H9 (cell line): Measurements from ENCODE around the gene TUBGCP5. TPM values are rescaled to one million over a fixed set of nuclear protein-coding genes. Genes with fewer than 3 reads are reported as not detected.

Experiments used
- DNase-seq: peaks from one replicate; pipeline ENCODE4 v3.0.0-alpha.2; 2017
- H2AFZ ChIP-seq: one replicate; pipeline ENCODE4 v1.6.1; 2013; ENCODE audit warnings: mild to moderate bottlenecking, low read length, control low read depth, moderate library complexity
- H2AK5ac ChIP-seq: 2 replicates; pipeline ENCODE4 v1.6.1; 2013; ENCODE audit warnings: low read length, control low read depth, mixed read lengths; ENCODE audit not compliant: insufficient read length
- H2BK120ac ChIP-seq: one replicate; pipeline ENCODE4 v1.6.1; 2013; ENCODE audit warnings: low read depth, mild to moderate bottlenecking, low read length, control low read depth, inconsistent platforms; ENCODE audit not compliant: poor library complexity, severe bottlenecking
- H2BK12ac ChIP-seq: 2 replicates; pipeline ENCODE4 v1.6.1; 2013; ENCODE audit warnings: low read length, control low read depth, mixed read lengths, low read depth; ENCODE audit not compliant: insufficient read length
- H2BK15ac ChIP-seq: 2 replicates; pipeline ENCODE4 v1.6.1; 2013; ENCODE audit warnings: low read depth, low read length, control low read depth
- H2BK20ac ChIP-seq: one replicate; pipeline ENCODE4 v1.6.1; 2013; ENCODE audit warnings: low read depth, mild to moderate bottlenecking, low read length, control low read depth, inconsistent platforms; ENCODE audit not compliant: poor library complexity, severe bottlenecking
- H2BK5ac ChIP-seq: 2 replicates; pipeline ENCODE4 v1.6.1; 2013; ENCODE audit warnings: low read length, control low read depth, mixed read lengths; ENCODE audit not compliant: insufficient read length
- H3K14ac ChIP-seq: 2 replicates; pipeline ENCODE4 v1.6.1; 2013; ENCODE audit warnings: low read length, control low read depth; ENCODE audit not compliant: insufficient read depth
- H3K18ac ChIP-seq: 2 replicates; pipeline ENCODE4 v1.6.1; 2013; ENCODE audit warnings: low read depth, mild to moderate bottlenecking, mixed read lengths, low read length, control low read depth; ENCODE audit not compliant: insufficient read length
- H3K23ac ChIP-seq: 2 replicates; pipeline ENCODE4 v1.6.1; 2013; ENCODE audit warnings: low read length, control low read depth, mixed read lengths, low read depth; ENCODE audit not compliant: insufficient read length
- H3K23me2 ChIP-seq: 2 replicates; pipeline ENCODE4 v1.6.1; 2013; ENCODE audit warnings: low read depth, mild to moderate bottlenecking, mixed read lengths, low read length, control low read depth; ENCODE audit not compliant: insufficient read length, poor library complexity, severe bottlenecking
- H3K27ac ChIP-seq: 2 replicates; pipeline ENCODE4 v1.5.1; 2013; ENCODE audit warnings: low read length, control low read depth, mixed read lengths, low read depth; ENCODE audit not compliant: insufficient read length
- H3K27me3 ChIP-seq: 2 replicates; pipeline ENCODE4 v1.6.1; 2013; ENCODE audit warnings: low read length, control low read depth, inconsistent platforms; ENCODE audit not compliant: insufficient read depth
- H3K4ac ChIP-seq: 2 replicates; pipeline ENCODE4 v1.6.1; 2013; ENCODE audit warnings: low read depth, mild to moderate bottlenecking, control low read depth, inconsistent platforms, low read length, moderate library complexity
- H3K4me1 ChIP-seq: 2 replicates; pipeline ENCODE4 v1.6.1; 2013; ENCODE audit warnings: low read length, control low read depth, inconsistent platforms; ENCODE audit not compliant: insufficient read depth
- H3K4me2 ChIP-seq: 2 replicates; pipeline ENCODE4 v1.6.1; 2013; ENCODE audit warnings: low read length, control low read depth, mixed read lengths; ENCODE audit not compliant: insufficient read length, insufficient read depth
- H3K56ac ChIP-seq: 2 replicates; pipeline ENCODE4 v1.6.1; 2013; ENCODE audit warnings: low read depth, mild to moderate bottlenecking, mixed read lengths, low read length, control low read depth; ENCODE audit not compliant: insufficient read length
- H3K79me1 ChIP-seq: 2 replicates; pipeline ENCODE4 v1.6.1; 2013; ENCODE audit warnings: low read depth, mild to moderate bottlenecking, moderate library complexity, low read length, control low read depth, inconsistent platforms; ENCODE audit not compliant: insufficient read depth, poor library complexity, severe bottlenecking
- H3K79me2 ChIP-seq: 2 replicates; pipeline ENCODE4 v1.6.1; 2013; ENCODE audit warnings: low read length, control low read depth, inconsistent platforms; ENCODE audit not compliant: insufficient read depth
- H3K9ac ChIP-seq: 2 replicates; pipeline ENCODE4 v1.6.1; 2013; ENCODE audit warnings: low read length, control low read depth, mixed read lengths; ENCODE audit not compliant: insufficient read length; ENCODE audit errors: extremely low read depth
- H3K9me3 ChIP-seq: one replicate; pipeline ENCODE4 v1.6.1; 2013; ENCODE audit warnings: low read depth, low read length, inconsistent platforms; ENCODE audit not compliant: control insufficient read depth
- H3T11ph ChIP-seq: one replicate; pipeline ENCODE4 v1.6.1; 2013; ENCODE audit warnings: mild to moderate bottlenecking, low read length, control low read depth, inconsistent platforms
- H4K20me1 ChIP-seq: one replicate; pipeline ENCODE4 v1.6.1; 2013; ENCODE audit not compliant: control insufficient read depth, insufficient read length, insufficient read depth
- H4K5ac ChIP-seq: 2 replicates; pipeline ENCODE4 v1.6.1; 2013; ENCODE audit warnings: low read depth, mild to moderate bottlenecking, mixed read lengths, low read length, control low read depth; ENCODE audit not compliant: insufficient read length
- H4K8ac ChIP-seq: replicated peaks from 2 replicates; pipeline ENCODE4 v1.6.1; 2013; ENCODE audit warnings: low read length, control low read depth, mixed read lengths, low read depth; ENCODE audit not compliant: insufficient read length
- H4K91ac ChIP-seq: 2 replicates; pipeline ENCODE4 v1.6.1; 2013; ENCODE audit warnings: low read depth, mild to moderate bottlenecking, moderate library complexity, mixed read lengths, low read length, control low read depth; ENCODE audit not compliant: insufficient read length
- H3K27ac Mint-ChIP-seq, 3 experiments: 2 replicates in 2 of 3; 3 replicates in 1 of 3; pipeline ENCODE4 v1.8.0; 2020 to 2021; ENCODE audit warnings: mixed read lengths in 3 of 3, mild to moderate bottlenecking in 1 of 3, moderate library complexity in 1 of 3
- H3K27me3 Mint-ChIP-seq: 2 replicates; pipeline ENCODE4 v1.8.0; 2021; ENCODE audit warnings: low read depth, mild to moderate bottlenecking, moderate library complexity, mixed read lengths
- H3K36me3 Mint-ChIP-seq, 3 experiments: 2 replicates in 2 of 3; 3 replicates in 1 of 3; pipeline ENCODE4 v1.8.0; 2020 to 2021; ENCODE audit warnings: low read depth in 3 of 3, mixed read lengths in 3 of 3; ENCODE audit not compliant: insufficient read depth in 1 of 3
- H3K4me1 Mint-ChIP-seq, 2 experiments: 2 replicates each; pipeline ENCODE4 v1.8.0; 2020; ENCODE audit warnings: mixed read lengths in 2 of 2
- H3K4me3 Mint-ChIP-seq, 2 experiments: 2 replicates in 1 of 2; 3 replicates in 1 of 2; pipeline ENCODE4 v1.8.0; 2020 to 2021; ENCODE audit warnings: mild to moderate bottlenecking in 2 of 2, mixed read lengths in 2 of 2, moderate library complexity in 1 of 2
- H3K9me3 Mint-ChIP-seq, 2 experiments: 2 replicates in 1 of 2; 3 replicates in 1 of 2; pipeline ENCODE4 v1.8.0; 2020; ENCODE audit warnings: mild to moderate bottlenecking in 2 of 2, mixed read lengths in 2 of 2, moderate library complexity in 1 of 2
- WGBS: extraction: QIAGEN DNeasy Blood & Tissue Kit; methylation state at CpG from one replicate; pipeline ENCODE4 v1.1.7; 2013; ENCODE audit warnings: missing lambda C conversion rate, low lambda C conversion rate, mixed read lengths; ENCODE audit not compliant: insufficient read length; ENCODE audit errors: extremely low coverage; 5-methylcytosine and 5-hydroxymethylcytosine counted together
- total RNA-seq: library from RNA; stranded (reverse); gene quantifications from 2 replicates; pipeline ENCODE4 v1.2.1, GENCODE V29; 2021
- TF ChIP-seq, protein P1 (sequence below): fragments of 200-600 bp; sonication (generic); conservative IDR thresholded peaks from 3 replicates; pipeline ENCODE4 v1.8.0; 2021; ENCODE audit warnings: antibody characterized with exemption, mild to moderate bottlenecking

The TUBGCP5 gene
- total RNA-seq, 1 experiment from 2014 or later, result 15.3 TPM

GRCh38 chr15:22958487-22959280 lies 80.7 kb downstream of the TUBGCP5 start:
- H3K4ac ChIP-seq, result no peak overlapping the region
- H3K18ac ChIP-seq, result no peak overlapping the region
- H2AK5ac ChIP-seq, result no peak overlapping the region
- H2BK20ac ChIP-seq, result no peak overlapping the region
- Mint-ChIP-seq H3K4me3 (no peak overlapping the region), H3K27ac (peak overlapping the region in 1 of 3 experiments; percentile 65; a peak in 2 of 7 replicates), H3K36me3 (peaks cover 0 to 2% (median 0%) of the 10 kb centered on the region in 3 experiments; a peak in 1 of 7 replicates), H3K9me3 (no peaks in the 10 kb centered on the region), H3K27me3 (peaks cover 46% of the 10 kb centered on the region), H3K4me1 (peaks cover 8 to 16% of the 10 kb centered on the region in 2 experiments; a peak in 3 of 4 replicates)
- H4K91ac ChIP-seq, result no peak overlapping the region
- no peak overlapping the region for H2AFZ ChIP-seq
- no peak overlapping the region for H4K5ac ChIP-seq
- no peak overlapping the region for H3K56ac ChIP-seq
- WGBS, result no CpG with 5 or more reads among the region's 16 CpGs
- H3K14ac ChIP-seq, result peak overlapping the region; percentile 59; the same call in 1 of the 2 replicates
- no peak overlapping the region for H2BK120ac ChIP-seq
- no peaks in the 10 kb centered on the region for H3K23me2 ChIP-seq
- no peak overlapping the region for H3K27ac ChIP-seq
- H4K8ac ChIP-seq, result no peak overlapping the region
- H3K4me2 ChIP-seq, result no peak overlapping the region
- H3T11ph ChIP-seq, result no peak overlapping the region
- no peak overlapping the region for H2BK5ac ChIP-seq
- H2BK12ac ChIP-seq, result no peak overlapping the region
- H3K4me1 ChIP-seq, result no peaks in the 10 kb centered on the region
- DNase-seq, result no peak
- H3K79me1 ChIP-seq, result no peaks in the 10 kb centered on the region
- no peak overlapping the region for H3K23ac ChIP-seq
- no peaks in the 10 kb centered on the region for H3K9me3 ChIP-seq
- H3K9ac ChIP-seq, result no peak overlapping the region
- TF ChIP-seq, protein P1, sequence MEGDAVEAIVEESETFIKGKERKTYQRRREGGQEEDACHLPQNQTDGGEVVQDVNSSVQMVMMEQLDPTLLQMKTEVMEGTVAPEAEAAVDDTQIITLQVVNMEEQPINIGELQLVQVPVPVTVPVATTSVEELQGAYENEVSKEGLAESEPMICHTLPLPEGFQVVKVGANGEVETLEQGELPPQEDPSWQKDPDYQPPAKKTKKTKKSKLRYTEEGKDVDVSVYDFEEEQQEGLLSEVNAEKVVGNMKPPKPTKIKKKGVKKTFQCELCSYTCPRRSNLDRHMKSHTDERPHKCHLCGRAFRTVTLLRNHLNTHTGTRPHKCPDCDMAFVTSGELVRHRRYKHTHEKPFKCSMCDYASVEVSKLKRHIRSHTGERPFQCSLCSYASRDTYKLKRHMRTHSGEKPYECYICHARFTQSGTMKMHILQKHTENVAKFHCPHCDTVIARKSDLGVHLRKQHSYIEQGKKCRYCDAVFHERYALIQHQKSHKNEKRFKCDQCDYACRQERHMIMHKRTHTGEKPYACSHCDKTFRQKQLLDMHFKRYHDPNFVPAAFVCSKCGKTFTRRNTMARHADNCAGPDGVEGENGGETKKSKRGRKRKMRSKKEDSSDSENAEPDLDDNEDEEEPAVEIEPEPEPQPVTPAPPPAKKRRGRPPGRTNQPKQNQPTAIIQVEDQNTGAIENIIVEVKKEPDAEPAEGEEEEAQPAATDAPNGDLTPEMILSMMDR, result no peak
- peaks cover 6% of the 10 kb centered on the region; the same call in 1 of the 2 replicates for H3K27me3 ChIP-seq
- H2BK15ac ChIP-seq, result no peak overlapping the region
- H4K20me1 ChIP-seq, result no peaks in the 10 kb centered on the region
- no peaks in the 10 kb centered on the region; the same call in 1 of the 2 replicates for H3K79me2 ChIP-seq
